NCI-H1048 (cell line): ENCODE measurements around the gene KIF26A.

ENCODE experiments used
- DNase-seq: peaks from one replicate; lab custom pipeline; 2025; lab: John Stamatoyannopoulos, UW

Gene KIF26A

GRCh38 chr14:104138098-104138717, at the start of gene KIF26A:
Gene KIF26A, plus strand, starts transcription at chr14:104138587. Its CDS starts 136 bp downstream, at chr14:104138723.
- DNase-seq: peak; percentile 53

GRCh38 chr14:104090071-104090748, 48.2 kb upstream of the KIF26A start:
- no peak for DNase-seq

GRCh38 chr14:104091061-104091926, 47.1 kb upstream of the KIF26A start:
- no peak for DNase-seq

GRCh38 chr14:104091927-104092771, 46.2 kb upstream of the KIF26A start:
- no peak for DNase-seq

- no peak for DNase-seq
Measured at GRCh38 chr14:104092931-104093365, 45.4 kb upstream of the KIF26A start.

- DNase-seq: no peak
Measured at GRCh38 chr14:104093366-104094055, 44.9 kb upstream of the KIF26A start.

- DNase-seq: no peak
Measured at GRCh38 chr14:104094056-104094708, 44.2 kb upstream of the KIF26A start.

GRCh38 chr14:104094709-104095425, 43.5 kb upstream of the KIF26A start:
- no peak for DNase-seq

GRCh38 chr14:104095426-104096310, 42.7 kb upstream of the KIF26A start:
- no peak for DNase-seq

GRCh38 chr14:104096318-104096717, 42.1 kb upstream of the KIF26A start:
- no peak for DNase-seq

GRCh38 chr14:104096751-104097700, 41.4 kb upstream of the KIF26A start:
- DNase-seq: no peak

GRCh38 chr14:104098272-104099095, 39.9 kb upstream of the KIF26A start:
- no peak for DNase-seq

- no peak for DNase-seq
Measured at GRCh38 chr14:104099096-104100041, 39.0 kb upstream of the KIF26A start.

- DNase-seq: no peak
Measured at GRCh38 chr14:104100171-104101085, 38.0 kb upstream of the KIF26A start.
